Dermis microvascular lymphatic vessel endothelial cell (primary cell): ENCODE results near the gene PCNX2. TPM values are rescaled to one million over a fixed set of nuclear protein-coding genes. Genes with fewer than 3 reads are reported as not detected.

ENCODE experiments used
- DNase-seq, 2 donors: peaks; one replicate each; pipeline versions ENCODE4 v3.0.0 to v3.0.0-alpha.2; 2010; ENCODE audit warnings: low read depth in 2 of 2
- total RNA-seq: library from RNA; depleted of rRNA; stranded (reverse); fragments of >200 nt; gene quantifications from 2 replicates; pipeline ENCODE4 v1.2.1, GENCODE V29; 2014

The PCNX2 gene
- total RNA-seq, 1 donor from 2014 or later, result 1.4 TPM

DNA sequence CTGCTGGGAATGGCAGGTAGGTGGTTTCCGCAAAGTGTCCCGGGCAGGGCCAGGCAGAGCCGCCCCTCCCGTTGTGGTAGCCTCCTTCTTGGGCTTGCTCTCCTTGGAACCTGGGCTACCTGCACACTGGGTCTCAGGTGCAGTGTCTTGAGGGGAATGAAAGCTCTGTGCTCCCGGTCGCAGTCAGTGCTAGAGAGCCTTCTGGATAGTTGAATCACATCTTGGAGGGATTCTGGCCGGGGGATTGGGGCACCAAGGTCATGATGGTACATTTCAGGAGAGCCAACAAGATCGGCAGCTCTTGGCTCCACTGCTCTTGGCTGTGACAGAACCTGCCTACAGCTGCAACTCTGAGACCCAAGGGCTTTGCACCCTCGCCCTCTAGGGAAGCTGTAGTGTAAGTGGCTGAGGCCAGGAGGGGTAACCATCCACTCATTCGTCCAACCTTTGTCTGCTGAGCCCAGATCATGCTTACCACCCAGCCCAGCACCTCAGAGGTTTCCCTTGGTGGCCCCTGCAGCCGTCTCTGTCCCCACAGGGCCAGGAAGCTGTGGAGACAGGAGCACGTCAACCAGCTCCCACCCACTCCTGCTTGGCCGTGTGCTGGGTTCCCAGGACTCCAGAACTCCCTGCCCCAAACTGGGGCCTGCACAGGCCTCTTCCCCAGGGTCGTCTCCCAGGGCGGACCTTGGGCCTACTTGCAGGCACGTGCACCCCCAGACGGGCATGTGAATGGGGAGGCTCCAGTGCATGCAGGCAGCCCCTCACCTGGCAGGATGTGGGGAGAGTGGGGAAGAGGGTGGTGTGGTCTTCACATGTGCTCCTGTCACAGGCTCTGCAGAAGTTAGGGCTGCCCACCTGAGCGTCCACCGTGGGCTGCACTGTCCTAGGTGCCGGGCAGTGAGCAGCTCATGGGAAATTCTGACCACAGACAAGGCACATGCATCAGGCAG lies 305.1 kb downstream of the PCNX2 start:
- DNase-seq, result no peak

DNA sequence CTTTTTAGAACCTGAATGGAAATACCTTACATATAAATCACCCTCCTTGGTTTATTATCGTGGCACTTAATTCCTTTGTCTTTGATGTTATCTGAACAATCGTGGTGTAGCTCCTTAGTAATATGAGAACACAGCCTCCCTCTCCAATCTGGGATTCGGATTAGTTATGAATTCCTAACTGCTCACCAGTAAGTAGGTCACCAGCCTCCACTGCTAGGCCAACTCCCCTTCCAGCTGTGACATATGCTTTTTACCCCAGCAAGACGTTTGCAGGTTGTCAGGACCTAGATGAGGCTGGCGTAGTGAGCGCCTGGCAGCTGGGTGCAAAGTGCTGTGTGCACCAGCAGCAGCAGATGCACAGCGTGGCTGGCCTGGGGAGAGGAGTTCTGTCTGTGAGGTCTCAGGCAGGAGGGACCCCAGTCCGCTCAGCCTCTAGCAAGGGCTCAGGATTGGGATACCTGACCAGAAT lies 306.9 kb downstream of the PCNX2 start:
- no peak for DNase-seq

DNA sequence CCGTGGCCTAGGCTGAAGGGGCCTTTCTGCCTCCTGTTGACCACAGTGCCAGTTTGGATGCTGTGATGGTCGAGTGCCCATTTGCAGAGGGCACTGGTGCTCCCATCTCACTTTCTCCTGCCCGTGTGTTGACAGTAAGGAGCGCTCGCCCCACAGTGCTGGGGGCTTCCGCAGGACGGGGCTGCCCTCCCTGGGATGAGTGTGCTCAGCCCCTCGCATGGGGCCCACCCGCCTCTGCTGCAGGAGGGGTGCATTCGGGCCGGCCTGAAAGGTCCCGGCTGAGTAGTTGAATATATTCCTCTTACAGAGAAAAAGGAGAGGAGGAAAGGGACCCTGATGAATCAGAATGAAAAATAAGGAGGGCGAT lies 307.8 kb downstream of the PCNX2 start:
- DNase-seq, result no peak

DNA sequence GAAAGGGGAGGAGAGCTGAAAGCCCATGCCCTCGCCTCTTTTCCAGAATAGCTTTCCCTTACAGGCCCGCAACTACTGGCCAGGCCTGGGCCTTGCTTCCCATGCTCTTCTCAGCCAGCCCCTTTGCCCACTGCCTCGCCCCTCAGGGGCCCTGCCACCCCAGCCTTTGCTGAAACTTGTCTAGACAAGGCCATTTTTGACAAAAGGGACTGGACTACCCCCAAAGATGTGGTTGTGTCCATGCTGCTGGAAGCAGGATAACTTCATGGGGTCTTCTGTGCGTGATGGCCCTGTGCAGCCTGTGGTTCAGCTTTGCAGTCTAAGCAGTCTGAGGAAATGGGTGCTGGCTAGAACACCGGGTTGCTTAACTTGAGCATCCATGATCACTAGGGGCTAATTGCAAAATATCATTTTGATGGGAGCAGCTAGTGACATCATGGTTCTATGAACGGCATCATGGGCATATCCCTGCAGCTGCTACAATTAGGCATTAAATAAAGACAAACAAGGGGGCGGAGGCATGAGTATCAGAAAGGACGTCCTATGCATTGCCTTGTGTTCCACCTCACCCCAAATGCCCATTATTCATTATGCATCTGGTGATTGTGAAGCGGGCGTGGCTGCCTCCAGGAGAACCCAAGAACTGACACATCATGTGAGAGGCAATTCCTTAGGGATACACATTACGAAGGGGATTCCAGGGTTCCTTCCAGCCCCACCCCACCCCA lies 308.3 kb downstream of the PCNX2 start:
- DNase-seq, result no peak

DNA sequence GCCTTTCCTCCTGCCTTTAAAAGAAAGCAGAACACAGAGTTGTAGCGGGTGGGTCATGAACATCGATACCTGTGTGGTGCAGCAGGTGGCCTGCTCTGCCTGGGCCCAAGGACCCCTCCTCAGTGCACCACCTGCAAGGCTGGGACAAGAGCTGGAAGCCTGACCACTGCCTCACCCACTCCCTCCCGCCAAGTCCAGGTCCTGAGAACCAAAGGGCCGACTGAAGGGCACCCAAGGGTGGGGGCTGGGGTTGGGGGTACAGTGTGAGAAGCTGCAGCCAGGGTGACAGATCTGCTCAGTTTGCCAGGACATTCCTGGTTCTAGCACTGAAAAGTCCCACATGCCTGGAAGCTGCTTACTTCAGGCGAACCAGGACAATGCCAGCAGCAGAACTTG lies 309.0 kb downstream of the PCNX2 start:
- no peak for DNase-seq

DNA sequence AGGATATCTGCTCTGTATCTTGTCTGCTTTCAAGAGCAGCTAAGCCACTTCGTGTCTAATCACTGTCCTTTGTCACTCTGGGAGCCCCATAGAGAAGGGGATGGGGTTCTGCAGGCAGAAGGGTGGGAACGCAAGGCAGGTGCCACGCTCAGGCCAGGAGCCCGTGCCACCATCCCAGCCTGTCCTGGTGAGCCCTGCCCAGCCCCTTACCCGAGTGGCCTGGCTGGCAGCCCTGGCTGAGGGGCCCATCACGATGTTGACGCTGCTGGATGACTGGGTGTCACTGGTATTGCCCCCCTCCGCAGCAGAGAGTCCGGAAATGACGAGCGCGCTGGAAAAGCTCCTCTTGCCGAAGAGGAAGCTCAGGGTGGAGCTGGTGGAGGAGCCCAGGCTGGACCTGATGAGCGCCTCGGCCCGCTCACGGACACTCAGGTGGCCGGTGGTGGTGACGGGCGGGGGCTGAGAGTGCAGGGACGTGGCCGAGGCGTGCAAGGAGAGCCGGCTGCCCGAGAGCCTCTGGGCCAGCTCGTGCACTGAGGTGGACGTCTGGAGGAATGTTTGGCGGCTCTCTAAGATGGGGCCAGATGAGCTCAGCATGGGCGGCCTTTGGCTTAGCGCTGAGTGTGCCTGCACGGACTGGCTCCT lies 309.5 kb downstream of the PCNX2 start:
- DNase-seq, result no peak

DNA sequence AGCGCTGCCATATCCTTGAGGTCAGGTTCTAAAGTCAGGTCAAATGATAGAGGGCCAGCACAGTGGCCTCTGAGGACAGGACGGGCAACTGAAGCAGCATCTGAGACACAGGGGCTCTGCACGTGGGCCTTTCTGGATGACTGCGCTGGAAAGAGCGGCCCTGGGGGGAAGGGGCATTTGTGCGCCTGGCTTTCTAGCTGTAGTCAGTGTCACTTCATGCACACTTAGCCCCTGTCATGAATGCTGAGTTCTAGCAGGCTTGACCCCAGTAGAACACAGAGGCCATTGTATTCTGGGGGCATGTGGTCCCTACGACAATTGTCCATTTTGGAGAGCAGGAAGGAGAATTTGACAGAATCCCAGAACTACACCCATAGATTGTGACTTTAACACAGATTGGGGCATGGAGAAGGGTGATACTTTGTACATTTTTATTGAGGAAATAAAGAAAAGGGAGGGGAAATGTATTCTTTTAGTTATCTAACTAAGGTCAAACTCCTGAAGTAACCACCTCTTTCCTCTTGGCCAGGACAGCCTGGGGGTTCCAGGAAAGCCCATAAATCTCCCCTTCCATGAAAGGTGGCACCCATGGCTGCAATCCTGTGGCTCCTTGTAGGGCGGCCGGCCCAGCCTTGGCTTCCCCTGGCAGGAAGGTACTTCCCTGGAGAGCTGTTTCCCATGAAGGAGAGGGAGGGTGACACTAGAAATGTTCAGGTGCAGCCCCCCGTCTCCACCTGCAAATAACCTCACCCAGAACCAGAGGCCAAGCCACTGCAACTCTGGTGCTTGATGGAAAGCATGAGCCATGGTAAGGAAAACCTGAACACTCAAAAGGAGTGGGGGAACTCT lies 310.7 kb downstream of the PCNX2 start:
- DNase-seq, result no peak

DNA sequence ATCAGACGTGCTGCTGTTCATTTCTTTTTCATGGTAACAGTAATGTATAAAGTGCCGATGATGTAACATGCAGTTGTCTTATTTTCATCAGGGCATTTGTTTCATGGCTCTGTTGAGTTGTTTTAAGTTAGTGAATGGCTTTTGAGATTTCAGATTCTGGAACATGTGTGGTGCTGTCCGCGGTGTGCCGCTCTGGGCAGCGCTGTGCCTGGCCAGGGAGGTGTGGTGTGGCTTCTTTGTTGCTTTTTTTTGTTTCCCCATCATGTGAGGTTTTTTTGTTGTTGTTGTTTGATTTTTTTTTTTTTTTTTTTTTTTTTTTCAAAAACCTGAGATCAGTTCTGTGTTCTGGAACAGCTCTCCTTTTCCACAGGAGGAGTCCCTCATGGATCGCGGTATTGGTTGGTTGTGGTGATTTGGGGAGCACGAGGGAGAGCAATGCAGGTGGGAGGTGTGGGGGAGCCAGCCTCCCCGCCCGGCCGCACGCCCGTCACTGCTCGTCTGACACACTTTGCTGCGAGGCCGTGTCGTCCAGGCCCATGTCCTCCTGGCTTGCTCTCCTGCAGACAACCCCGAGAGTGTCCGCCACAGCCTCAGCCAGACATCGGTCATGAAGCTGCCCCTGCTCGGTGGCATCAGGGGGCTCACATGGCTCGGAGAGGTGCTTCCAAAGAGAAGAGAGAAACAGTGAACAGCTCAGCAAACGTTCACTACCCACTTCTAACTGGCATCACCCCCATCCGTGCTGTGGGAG lies 311.5 kb downstream of the PCNX2 start:
- no peak for DNase-seq

DNA sequence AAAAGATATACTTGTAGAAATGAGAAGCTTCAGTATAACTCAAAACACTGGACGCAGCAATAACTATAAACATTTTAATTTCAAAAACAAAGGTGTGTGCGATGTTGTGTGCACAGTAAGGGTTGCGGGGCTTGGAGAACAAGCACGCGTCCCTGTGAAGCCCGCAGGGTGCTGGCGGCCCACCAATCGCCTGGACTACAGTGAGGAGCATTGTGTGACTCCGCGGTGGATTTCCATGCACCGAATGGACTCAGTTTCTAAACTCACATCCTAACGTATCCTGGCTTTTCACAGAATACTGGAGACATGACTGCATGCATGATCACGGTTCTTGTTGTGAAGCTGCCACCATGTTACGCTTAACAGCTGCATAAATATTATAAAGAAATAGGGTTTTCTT lies 312.1 kb downstream of the PCNX2 start:
- DNase-seq, result no peak

DNA sequence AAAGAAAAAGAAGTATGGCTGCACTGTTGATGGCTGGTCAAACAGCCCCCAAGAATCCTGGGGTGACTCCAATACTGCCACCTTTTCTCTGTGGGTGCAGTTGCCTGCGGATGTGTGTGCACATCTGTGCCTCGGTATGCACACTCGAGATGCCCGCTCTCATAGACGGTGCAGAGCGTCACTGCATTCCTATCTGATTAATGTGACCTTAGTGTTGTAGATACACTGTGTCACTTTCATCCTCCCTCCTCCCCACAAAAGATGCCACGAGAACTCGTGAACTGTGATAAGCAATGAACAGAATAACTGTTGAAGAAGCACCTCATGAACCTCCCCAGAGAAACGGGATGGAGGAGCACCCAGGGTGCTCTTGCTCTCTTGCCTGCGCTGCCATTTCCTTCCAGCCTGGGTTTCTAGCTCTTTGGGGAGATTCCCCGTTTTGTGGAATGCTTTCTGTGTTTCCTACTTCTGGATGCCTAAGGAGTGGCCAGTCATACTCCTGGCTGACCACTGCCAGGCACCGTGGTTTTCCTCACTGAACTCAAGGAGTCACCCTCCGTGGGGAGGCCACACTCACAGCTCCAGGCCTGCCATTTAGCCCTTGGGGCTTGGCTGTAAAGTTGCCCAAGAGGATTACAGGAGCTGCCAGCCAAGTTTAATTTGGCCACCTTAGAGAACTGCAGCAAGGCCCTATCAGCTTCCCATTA lies 313.1 kb downstream of the PCNX2 start:
- DNase-seq, result no peak

DNA sequence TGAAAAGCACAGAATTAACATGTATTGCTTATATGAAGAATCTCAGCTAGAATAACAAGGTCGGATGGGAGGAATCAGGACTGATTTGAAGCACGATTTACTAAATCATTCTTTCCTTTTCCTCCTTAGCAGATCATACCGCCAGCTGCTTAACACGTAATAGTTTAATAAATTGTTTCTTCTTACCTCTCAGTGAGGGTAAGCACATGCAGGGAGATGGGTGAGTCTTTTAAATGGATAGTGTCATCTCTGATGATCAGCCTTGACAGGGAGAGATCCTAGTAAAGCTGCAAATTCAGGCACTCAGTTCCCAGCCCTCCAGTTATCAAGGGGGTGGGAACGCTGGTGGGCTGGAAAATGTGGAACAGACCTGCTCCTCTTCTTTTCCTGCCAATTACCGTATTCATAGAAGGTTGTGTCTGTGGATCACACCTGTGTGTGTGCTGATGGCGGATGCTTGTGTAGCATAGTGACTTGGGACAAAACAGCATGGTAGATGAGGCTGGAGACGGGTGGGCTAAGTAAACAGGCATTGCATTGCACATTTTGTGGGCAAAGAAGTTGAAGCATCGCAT lies 314.5 kb downstream of the PCNX2 start:
- no peak for DNase-seq

DNA sequence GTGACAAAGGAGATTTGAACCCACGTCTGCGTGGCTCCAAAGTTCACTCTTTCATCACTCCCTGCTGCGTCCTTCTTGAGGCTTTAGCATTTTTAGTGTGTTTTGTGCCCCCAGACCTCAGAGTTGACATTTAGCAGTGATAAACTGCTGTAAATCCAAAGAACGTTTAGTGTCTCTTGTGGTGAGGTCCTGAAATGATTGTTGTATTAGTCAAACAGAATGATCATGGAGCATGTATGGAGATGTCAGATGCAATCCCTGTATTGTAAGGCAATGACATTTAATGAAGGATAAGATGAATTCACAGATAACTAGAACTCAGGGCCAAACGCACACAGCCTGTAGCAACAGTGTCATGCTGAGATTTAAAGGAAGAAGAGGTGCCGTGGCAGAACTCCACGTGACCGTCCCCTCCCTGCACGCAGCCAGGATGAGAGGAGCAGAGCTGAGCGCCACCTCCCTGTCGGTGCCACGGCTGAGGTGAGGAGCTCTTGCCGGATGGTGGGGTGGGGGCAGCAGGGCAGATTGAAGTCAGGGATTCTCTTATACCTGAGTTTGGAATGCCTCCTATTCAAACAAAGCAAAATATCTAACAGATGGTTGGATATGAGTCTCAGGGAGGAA lies 315.1 kb downstream of the PCNX2 start:
- DNase-seq, result no peak

DNA sequence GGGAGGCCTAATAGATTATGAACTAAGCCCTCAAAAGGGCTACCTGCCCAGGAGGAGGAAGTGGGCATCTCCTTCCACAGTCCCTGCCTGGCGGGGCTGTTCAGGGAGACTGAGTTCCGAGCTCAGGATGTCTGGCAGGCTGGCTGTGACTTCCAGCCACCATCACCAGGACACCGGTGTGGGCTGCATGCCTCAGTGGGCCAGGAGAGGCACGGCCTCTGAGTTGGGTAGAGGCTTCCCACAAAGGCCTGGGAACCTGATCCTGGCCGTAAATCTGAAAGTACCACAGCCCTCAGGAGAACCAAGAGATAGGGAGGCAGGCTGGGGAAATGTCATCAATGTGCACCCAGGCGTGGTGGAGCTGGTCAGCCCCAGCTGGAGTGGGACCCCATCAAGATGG lies 316.0 kb downstream of the PCNX2 start:
- no peak for DNase-seq

DNA sequence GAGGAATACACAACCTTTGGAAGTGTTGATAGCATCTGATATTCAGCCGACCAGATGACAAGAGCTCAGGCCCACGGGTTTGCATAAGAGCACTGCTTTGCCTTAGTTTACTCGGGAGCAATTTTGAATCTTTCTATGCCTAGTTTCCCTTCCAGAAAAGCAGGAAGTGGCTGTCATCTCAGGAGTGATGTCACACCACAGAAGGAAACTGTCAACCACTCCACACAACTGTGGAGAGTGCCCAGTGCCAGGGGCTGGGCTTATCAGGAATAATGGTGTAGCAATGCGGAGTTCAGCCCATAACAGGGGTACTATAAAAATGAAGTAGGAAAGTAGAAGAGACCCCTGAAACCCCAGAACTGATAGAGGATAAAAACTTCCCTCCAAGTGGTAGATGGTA lies 316.7 kb downstream of the PCNX2 start:
- no peak for DNase-seq

DNA sequence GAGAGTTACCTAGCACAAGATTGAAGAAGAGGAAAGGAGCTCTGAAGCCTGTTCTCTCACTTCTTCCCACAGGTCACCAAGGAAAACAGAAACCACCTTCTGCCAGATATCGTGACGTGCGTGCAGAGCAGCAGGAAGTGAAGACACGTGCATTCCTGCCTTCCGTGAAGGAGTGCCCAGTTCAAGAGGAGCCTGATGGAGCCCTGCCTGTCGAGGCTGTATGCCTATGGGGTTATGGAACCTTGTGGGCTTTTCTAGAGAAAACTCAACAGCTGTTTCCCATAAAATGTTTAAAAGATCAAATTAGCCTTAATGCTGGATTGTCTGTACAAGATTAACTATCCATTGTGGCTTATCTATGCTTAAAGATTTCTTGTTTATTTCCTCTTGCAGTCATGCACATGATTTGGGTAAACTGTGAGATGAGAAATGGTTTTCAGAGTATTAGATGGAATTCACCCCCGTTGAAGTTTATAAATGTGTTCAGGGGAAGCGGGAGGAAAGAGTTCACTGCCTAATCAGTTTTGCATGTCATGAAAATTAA lies 317.4 kb downstream of the PCNX2 start:
- no peak for DNase-seq

DNA sequence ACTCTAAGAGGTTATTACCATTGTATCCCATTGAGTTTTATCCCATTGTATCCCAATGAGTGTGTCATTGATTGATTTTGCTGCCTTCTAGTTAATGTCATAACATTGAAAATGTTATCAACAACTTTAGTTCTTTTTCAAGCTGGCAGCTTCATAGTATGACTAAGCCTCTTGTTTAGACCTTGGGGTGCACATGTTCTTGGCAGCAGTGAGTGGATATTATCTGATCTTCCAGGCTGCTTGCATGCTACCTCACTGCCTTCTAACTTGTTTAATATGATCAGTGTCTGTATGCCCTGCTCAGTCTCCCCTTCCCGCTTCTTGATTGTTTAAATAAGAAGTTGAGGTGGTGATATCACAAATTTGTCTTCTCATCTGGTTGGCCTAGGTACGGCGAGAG lies 320.6 kb downstream of the PCNX2 start:
- peak in 1 of 2 donors; percentile 34 for DNase-seq

DNA sequence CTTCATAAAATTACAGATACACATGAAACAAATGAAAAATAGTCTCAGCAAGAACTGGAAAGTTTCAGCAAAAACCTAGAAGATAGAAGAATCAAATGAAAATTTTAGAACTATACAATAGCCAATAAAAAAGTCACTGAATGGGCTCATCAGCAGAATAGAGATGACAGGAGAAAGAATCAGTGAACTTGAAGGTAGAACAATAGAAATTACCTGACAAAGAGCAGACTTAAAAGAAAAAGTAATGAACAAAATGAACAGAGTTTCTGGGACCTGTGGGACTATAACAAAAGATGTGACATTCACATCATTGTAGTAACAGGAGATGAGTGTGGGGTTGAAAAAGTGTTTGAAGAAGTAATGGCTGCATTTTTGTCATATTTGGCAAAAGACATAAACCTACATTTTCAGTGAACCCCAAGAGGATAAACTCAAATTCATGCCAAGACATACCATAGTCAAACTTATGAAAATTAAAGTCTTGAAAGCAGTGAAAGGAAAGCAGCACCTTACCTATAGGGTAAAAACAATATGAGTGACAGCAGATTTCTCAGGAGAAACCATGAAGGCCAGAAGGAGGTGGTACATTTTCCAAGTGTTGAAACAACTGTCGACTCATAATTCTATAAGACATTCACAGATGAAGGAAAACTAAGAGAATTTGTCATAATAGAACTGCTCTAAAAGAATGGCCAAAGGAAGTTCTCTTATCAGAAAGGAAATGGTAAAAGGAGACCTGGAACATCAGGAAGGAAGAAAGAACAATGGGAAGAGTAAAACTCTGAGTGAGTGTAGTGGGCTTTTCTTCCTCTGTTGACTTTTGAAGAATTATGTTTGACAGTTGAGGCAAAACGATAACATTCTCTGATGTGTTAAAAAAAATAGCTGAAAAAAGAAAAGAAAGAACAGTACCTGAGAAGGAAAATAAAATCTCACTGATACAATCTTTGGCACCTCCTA lies 321.6 kb downstream of the PCNX2 start:
- peak in 1 of 2 donors; percentile 46 for DNase-seq

DNA sequence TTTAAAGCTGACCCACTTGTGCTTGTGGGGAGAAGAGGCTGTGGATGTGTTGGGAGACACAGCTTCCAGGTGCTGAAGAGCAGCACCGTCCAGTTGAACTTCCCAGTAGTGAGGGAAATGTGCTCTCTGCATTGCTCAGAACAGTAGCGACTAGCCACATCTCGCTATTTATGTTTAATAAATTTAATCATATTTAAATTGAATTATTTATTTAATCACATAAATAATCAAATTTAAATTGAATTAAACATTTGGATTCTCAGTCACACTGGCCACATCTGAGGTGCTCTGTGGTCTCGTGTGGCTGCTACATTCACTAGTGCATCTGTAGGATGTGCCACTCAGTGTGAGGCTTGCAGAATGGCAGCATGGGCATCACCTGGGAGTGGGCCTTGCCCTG lies 325.0 kb downstream of the PCNX2 start:
- no peak for DNase-seq
